ENCODE data around the gene PTPRZ1.

GRCh38 chr7:122055073-122055472 is 182.1 kb downstream of the PTPRZ1 start:
- TF ChIP-seq POLR2A (IDR thresholded peaks at IDR 0.05; ENCODE audit: low read length) = no peak
- TF ChIP-seq GATA1 (IDR thresholded peaks at IDR 0.05; ENCODE audit: low read depth, low read length) = no peak

Measured in erythroblast (primary cell).